Erythroblast (primary cell): ENCODE results near the gene DLG2.

Experiments used
- GATA1 ChIP-seq: IDR thresholded peaks from 2 replicates; pipeline ENCODE4 v1.6.1; 2011; ENCODE audit warnings: low read depth, mild to moderate bottlenecking, control low read depth, low read length, moderate library complexity
- POLR2A ChIP-seq: IDR thresholded peaks from 2 replicates; pipeline ENCODE4 v1.6.1; 2011; ENCODE audit warnings: mild to moderate bottlenecking, low read length

- TF ChIP-seq POLR2A (no peak), GATA1 (no peak)
Measured at GRCh38 chr11:84588131-84588829, 1038.9 kb downstream of the DLG2 start.
